OCI-LY1 (cell line): ENCODE results near the gene AP1M1.

ENCODE experiments used
- H2AFZ ChIP-seq: fragments of 200-600 bp; sonication (generic), shearing (Covaris generic); 2 replicates; pipeline ENCODE4 v1.6.0; 2014; ENCODE audit warnings: antibody characterized with exemption, mild to moderate bottlenecking, low read length
- H3F3A ChIP-seq: fragments of 200-600 bp; sonication (generic), shearing (Covaris generic); 2 replicates; pipeline ENCODE4 v1.6.0; 2014; ENCODE audit warnings: mild to moderate bottlenecking, antibody characterized with exemption, low read length, moderate library complexity; ENCODE audit not compliant: insufficient read depth
- H3K27ac ChIP-seq: fragments of 200-600 bp; sonication (generic); 2 replicates; pipeline ENCODE4 v1.5.1; 2014; ENCODE audit warnings: low read length, mixed run types, mild to moderate bottlenecking, low read depth; ENCODE audit not compliant: poor library complexity, severe bottlenecking
- H3K27me3 ChIP-seq: fragments of 200-600 bp; sonication (generic); 2 replicates; pipeline ENCODE4 v1.6.0; 2014; ENCODE audit warnings: antibody characterized with exemption, mild to moderate bottlenecking, low read length, moderate library complexity; ENCODE audit not compliant: insufficient read depth
- H3K36me3 ChIP-seq: fragments of 200-600 bp; sonication (generic); 2 replicates; pipeline ENCODE4 v1.6.1; 2014; ENCODE audit warnings: mild to moderate bottlenecking, antibody characterized with exemption, low read length, moderate library complexity, mixed read lengths; ENCODE audit not compliant: insufficient read depth
- H3K4me1 ChIP-seq: fragments of 200-600 bp; sonication (generic); 2 replicates; pipeline ENCODE4 v1.5.1; 2014; ENCODE audit warnings: mild to moderate bottlenecking, low read length, moderate library complexity; ENCODE audit not compliant: insufficient read depth, severe bottlenecking
- H3K4me2 ChIP-seq: fragments of 200-600 bp; sonication (generic), shearing (Covaris generic); 2 replicates; pipeline ENCODE4 v1.6.1; 2014; ENCODE audit warnings: low read length
- H3K4me3 ChIP-seq: fragments of 200-600 bp; sonication (generic); 2 replicates; pipeline ENCODE4 v1.5.1; 2014; ENCODE audit warnings: low read length, low read depth, mild to moderate bottlenecking, mixed read lengths; ENCODE audit not compliant: poor library complexity, severe bottlenecking
- H3K79me2 ChIP-seq: fragments of 200-600 bp; shearing (Covaris generic); 2 replicates; pipeline ENCODE4 v1.6.1; 2016; ENCODE audit warnings: mixed run types, low read length, mixed read lengths; ENCODE audit not compliant: insufficient read depth
- H3K9ac ChIP-seq: fragments of 200-600 bp; sonication (generic), shearing (Covaris generic); 2 replicates; pipeline ENCODE4 v1.6.1; 2014; ENCODE audit warnings: mild to moderate bottlenecking, low read length, mixed read lengths
- H3K9me2 ChIP-seq: fragments of 200-600 bp; sonication (generic), shearing (Covaris generic); 2 replicates; pipeline ENCODE4 v1.6.1; 2014; ENCODE audit warnings: low read depth, mild to moderate bottlenecking, low read length, mixed read lengths
- H3K9me3 ChIP-seq: fragments of 200-600 bp; shearing (Covaris generic); 2 replicates; pipeline ENCODE4 v1.6.1; 2014; ENCODE audit warnings: low read length, mixed read lengths
- H4K20me1 ChIP-seq: fragments of 200-600 bp; sonication (generic), shearing (Covaris generic); 2 replicates; pipeline ENCODE4 v1.6.0; 2016; ENCODE audit warnings: mild to moderate bottlenecking, low read length; ENCODE audit not compliant: insufficient read depth
- EZH2 ChIP-seq: fragments of 200-600 bp; sonication (generic), shearing (Covaris generic); IDR thresholded peaks from 2 replicates; pipeline ENCODE4 v1.8.0; 2017; ENCODE audit warnings: borderline replicate concordance, mixed run types, mild to moderate bottlenecking, antibody characterized with exemption, low read length, moderate library complexity, mixed read lengths
- TF ChIP-seq, protein P1 (sequence below): fragments of 200-600 bp; sonication (generic), shearing (Covaris generic); IDR thresholded peaks from 2 replicates; pipeline ENCODE4 v1.5.1; 2017; ENCODE audit warnings: mild to moderate bottlenecking, antibody characterized with exemption, low read length, moderate library complexity, mixed read lengths

The AP1M1 gene

DNA sequence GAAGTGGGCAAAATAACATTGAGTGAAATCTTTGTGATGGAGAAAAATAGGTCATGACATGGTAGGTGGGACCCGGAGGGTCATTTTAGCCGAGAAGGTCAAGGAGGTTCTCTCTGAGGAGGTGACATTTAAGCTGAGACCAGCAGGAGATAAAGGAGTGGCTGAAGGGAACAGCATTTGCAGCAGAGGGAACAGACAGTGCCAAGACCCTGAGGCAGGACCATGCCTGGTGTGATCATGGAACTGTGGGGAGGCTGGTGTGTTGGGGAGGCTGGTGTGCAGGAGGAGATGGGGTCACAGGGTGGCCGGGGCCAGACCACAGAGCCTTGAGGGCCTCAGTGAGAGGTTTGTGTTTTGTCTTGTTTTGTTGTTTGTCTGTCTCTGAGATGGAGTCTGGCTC is 67.5 kb downstream of the AP1M1 start:
- Histone ChIP-seq H3F3A (no peaks in the 10 kb centered on the region), H3K79me2 (no peaks in the 10 kb centered on the region), H3K9me3 (no peaks in the 10 kb centered on the region), H3K36me3 (no peaks in the 10 kb centered on the region), H3K27ac (no peak overlapping the region), H3K4me1 (peaks cover 24% of the 10 kb centered on the region), H2AFZ (no peak overlapping the region), H3K4me2 (no peak overlapping the region), H3K9me2 (no peaks in the 10 kb centered on the region), H4K20me1 (no peaks in the 10 kb centered on the region), H3K9ac (no peak overlapping the region), H3K4me3 (no peak overlapping the region), H3K27me3 (peaks cover 16% of the 10 kb centered on the region)
- TF ChIP-seq EZH2 = no peak
- TF ChIP-seq, protein P1, sequence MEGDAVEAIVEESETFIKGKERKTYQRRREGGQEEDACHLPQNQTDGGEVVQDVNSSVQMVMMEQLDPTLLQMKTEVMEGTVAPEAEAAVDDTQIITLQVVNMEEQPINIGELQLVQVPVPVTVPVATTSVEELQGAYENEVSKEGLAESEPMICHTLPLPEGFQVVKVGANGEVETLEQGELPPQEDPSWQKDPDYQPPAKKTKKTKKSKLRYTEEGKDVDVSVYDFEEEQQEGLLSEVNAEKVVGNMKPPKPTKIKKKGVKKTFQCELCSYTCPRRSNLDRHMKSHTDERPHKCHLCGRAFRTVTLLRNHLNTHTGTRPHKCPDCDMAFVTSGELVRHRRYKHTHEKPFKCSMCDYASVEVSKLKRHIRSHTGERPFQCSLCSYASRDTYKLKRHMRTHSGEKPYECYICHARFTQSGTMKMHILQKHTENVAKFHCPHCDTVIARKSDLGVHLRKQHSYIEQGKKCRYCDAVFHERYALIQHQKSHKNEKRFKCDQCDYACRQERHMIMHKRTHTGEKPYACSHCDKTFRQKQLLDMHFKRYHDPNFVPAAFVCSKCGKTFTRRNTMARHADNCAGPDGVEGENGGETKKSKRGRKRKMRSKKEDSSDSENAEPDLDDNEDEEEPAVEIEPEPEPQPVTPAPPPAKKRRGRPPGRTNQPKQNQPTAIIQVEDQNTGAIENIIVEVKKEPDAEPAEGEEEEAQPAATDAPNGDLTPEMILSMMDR = no peak

DNA sequence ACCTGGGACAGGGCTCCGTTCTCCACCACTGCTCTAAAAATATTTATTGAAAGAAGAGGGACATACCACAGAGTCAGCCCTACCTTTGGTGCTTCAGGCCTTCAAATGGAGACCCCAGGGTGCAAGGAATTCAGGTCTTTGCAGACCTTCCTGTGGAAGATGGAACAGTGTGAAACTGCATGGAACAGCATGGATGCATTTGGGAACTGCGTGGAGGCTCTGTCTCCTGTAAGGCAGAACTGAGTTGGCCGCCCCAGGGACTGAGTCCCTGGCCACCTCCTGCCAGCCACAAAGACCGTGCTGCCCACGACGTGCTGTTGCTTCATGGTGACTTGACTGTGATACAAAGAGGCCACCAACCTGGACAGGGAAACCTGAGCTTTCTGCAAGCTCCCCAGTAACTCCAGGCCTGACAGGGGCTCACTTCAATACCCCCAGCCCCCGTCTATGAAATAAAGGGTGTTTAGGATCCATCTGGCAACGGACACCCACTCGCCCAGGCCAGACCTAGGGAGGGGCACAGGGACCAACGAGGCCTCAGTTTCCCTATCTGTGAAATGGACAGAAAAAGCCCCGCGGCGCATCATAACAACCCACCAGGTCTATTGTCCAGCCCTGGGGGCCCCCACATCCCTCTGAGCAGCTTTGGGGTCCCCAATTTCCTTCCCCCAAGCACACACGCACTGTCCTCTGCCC is 68.3 kb downstream of the AP1M1 start:
- H3K27me3 ChIP-seq = peaks cover 16% of the 10 kb centered on the region
- no peak overlapping the region for H2AFZ ChIP-seq
- peaks cover 24% of the 10 kb centered on the region for H3K4me1 ChIP-seq
- no peak overlapping the region for H3K9ac ChIP-seq
- H3F3A ChIP-seq = no peaks in the 10 kb centered on the region
- no peak for TF ChIP-seq EZH2
- TF ChIP-seq, protein P1 = no peak
- H3K27ac ChIP-seq = no peak overlapping the region
- H3K4me3 ChIP-seq = no peak overlapping the region
- H3K79me2 ChIP-seq = no peaks in the 10 kb centered on the region
- no peaks in the 10 kb centered on the region for H3K9me3 ChIP-seq
- no peaks in the 10 kb centered on the region for H3K36me3 ChIP-seq
- no peak overlapping the region for H3K4me2 ChIP-seq
- no peaks in the 10 kb centered on the region for H3K9me2 ChIP-seq
- no peaks in the 10 kb centered on the region for H4K20me1 ChIP-seq

DNA sequence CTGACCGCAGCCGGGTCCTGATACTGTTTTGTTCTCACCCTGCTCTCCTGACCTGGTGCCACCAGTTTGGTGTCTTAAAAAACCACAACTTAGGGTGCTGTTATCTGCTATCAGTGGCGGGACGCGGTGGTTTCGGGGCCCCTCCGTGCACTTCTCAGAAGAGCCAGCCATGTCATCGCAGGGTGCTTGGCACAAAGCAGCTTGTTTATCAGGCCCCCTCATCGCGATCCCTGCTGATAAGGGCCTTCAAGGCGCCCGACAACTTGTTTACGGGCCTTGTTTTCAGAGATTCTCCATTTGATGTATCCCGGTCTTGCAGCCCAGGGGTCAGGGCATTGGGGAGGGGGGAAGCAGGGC is 68.9 kb downstream of the AP1M1 start:
- Histone ChIP-seq H3K9me3 (no peaks in the 10 kb centered on the region), H4K20me1 (no peaks in the 10 kb centered on the region), H3K27me3 (peaks cover 14% of the 10 kb centered on the region), H3K79me2 (no peaks in the 10 kb centered on the region), H2AFZ (no peak overlapping the region), H3K27ac (no peak overlapping the region), H3K4me1 (peaks cover 23% of the 10 kb centered on the region), H3K9ac (no peak overlapping the region), H3K9me2 (no peaks in the 10 kb centered on the region), H3K4me2 (no peak overlapping the region), H3K4me3 (no peak overlapping the region), H3K36me3 (no peaks in the 10 kb centered on the region), H3F3A (no peaks in the 10 kb centered on the region)
- no peak for TF ChIP-seq EZH2
